G401 (cell line): ENCODE data around the gene FBXO48. TPM values are rescaled to one million over a fixed set of nuclear protein-coding genes. Genes with fewer than 3 reads are reported as not detected.
"Not testable (repeated sequence)": the region's sequence is repeated elsewhere in the genome, so short reads cannot be mapped to it uniquely, and the experiment has no call there.

ENCODE experiments used
- DNase-seq: peaks from one replicate; pipeline ENCODE4 v3.0.0-alpha.2; 2015; ENCODE audit warnings: low spot score
- in situ Hi-C: cut with HindIII; loops from 2 replicates; pipeline ENCODE4 v1.10.0; 2016; ENCODE audit warnings: low sequenced_read_pairs, mixed read lengths
- total RNA-seq: library from RNA; depleted of rRNA; stranded (reverse); fragments of >200 nt; shearing (Covaris generic); gene quantifications from 2 replicates; pipeline ENCODE4 v1.2.3, GENCODE V29; 2014; rRNA removed

The FBXO48 gene
- under 0.01 TPM in 1 of 2 replicates, not detected in the other for total RNA-seq

GRCh38 chr2:68467077-68467960 lies at the start of gene FBXO48, which contains the start of gene APLF:
Gene FBXO48, minus strand, starts transcription at chr2:68467294. Its CDS starts 2,149 bp downstream, at chr2:68465145.
Gene APLF, plus strand, starts transcription at chr2:68467585. Its CDS starts 147 bp downstream, at chr2:68467732.
- DNase-seq, result peak; percentile 98
- in situ Hi-C loops, result no loop called here

- in situ Hi-C loops, result no loop called here
- no peak for DNase-seq
These were observed 49.2 kb upstream of the FBXO48 start for GRCh38 chr2:68516051-68516955.

- DNase-seq, result no peak
- in situ Hi-C loops, result no loop called here
These were observed 47.3 kb upstream of the FBXO48 start for GRCh38 chr2:68514316-68514929.

- in situ Hi-C loops, result no loop called here
These were observed 45.9 kb upstream of the FBXO48 start for GRCh38 chr2:68512966-68513365.

GRCh38 chr2:68512326-68512725 lies 45.2 kb upstream of the FBXO48 start:
- in situ Hi-C loops, result no loop called here
- no peak for DNase-seq

More at GRCh38 chr2:68512966-68513365, 45.9 kb upstream of the FBXO48 start:
- DNase-seq, result no peak

- in situ Hi-C loops, result no loop called here
- no peak for DNase-seq
These were observed 39.1 kb upstream of the FBXO48 start for GRCh38 chr2:68506170-68506569.

- in situ Hi-C loops, result no loop called here
- no peak for DNase-seq
These were observed 38.6 kb upstream of the FBXO48 start for GRCh38 chr2:68505603-68506159.

- no peak for DNase-seq
- in situ Hi-C loops, result no loop called here
These were observed 34.7 kb upstream of the FBXO48 start for GRCh38 chr2:68501768-68502167.

GRCh38 chr2:68500649-68501048 lies 33.6 kb upstream of the FBXO48 start:
- no peak for DNase-seq
- in situ Hi-C loops, result no loop called here

- in situ Hi-C loops, result no loop called here
These were observed 32.0 kb upstream of the FBXO48 start for GRCh38 chr2:68499133-68499532.

GRCh38 chr2:68491582-68491981 lies 24.5 kb upstream of the FBXO48 start:
- no peak for DNase-seq
- in situ Hi-C loops, result no loop called here

More at GRCh38 chr2:68499133-68499532, 32.0 kb upstream of the FBXO48 start:
- no peak for DNase-seq

GRCh38 chr2:68489282-68489681 lies 22.2 kb upstream of the FBXO48 start:
- no peak for DNase-seq
- in situ Hi-C loops, result no loop called here

- in situ Hi-C loops, DNase-seq: not testable (repeated sequence)
These were observed 21.5 kb upstream of the FBXO48 start for GRCh38 chr2:68488605-68489004.

GRCh38 chr2:68487773-68488355 lies 20.8 kb upstream of the FBXO48 start:
- in situ Hi-C loops, result no loop called here
- peak; percentile 16 for DNase-seq

- in situ Hi-C loops, result no loop called here
- DNase-seq, result no peak
These were observed 15.9 kb upstream of the FBXO48 start for GRCh38 chr2:68483011-68483410.

GRCh38 chr2:68482296-68482820 lies 15.3 kb upstream of the FBXO48 start:
- in situ Hi-C loops, result no loop called here
- no peak for DNase-seq

GRCh38 chr2:68478688-68479087 lies 11.6 kb upstream of the FBXO48 start:
- DNase-seq, result no peak
- in situ Hi-C loops, result no loop called here

- no peak for DNase-seq
These were observed 9.4 kb upstream of the FBXO48 start for GRCh38 chr2:68476454-68476853.

More at GRCh38 chr2:68476454-68476853, 9.4 kb upstream of the FBXO48 start:
- in situ Hi-C loops, result no loop called here
